Inflammatory macrophage (primary cell): Measurements from ENCODE around the gene HADHB.
A peak's percentile ranks its signal among the peaks of the same experiment; 100 is the strongest.
"Not testable (repeated sequence)": the region's sequence is repeated elsewhere in the genome, so short reads cannot be mapped to it uniquely, and the experiment has no call there.

Experiments
- DNase-seq, 2 donors: peaks; one replicate each; pipeline ENCODE4 v3.0.0-alpha.2; 2020 to 2022

Gene HADHB

DNA sequence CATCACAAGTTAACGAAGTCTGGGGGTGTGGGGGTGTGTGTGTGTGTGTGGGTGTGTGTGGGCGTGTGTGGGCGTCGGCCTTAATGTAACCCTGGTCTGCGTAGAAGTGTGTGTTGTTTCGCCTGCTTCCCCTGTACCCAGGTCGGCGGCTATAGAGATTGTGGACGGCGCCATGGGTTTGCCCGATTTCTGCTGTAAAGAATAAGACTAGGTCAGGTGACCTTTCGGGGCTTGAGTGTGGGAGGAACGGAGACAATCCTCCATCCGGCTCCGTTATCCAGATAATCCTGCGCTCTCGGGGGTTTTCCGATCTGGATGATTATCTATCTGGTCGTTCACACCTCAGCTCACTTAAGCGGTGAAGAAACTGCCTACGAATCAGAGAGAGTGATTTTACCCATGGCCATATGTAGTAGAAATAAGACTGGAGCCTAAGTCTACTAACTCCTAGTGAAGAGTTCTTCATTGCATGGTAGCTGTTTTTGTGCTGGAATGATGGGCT, 543 bp downstream of the HADHB start:
- DNase-seq: peak; percentile 24 to 65

DNA sequence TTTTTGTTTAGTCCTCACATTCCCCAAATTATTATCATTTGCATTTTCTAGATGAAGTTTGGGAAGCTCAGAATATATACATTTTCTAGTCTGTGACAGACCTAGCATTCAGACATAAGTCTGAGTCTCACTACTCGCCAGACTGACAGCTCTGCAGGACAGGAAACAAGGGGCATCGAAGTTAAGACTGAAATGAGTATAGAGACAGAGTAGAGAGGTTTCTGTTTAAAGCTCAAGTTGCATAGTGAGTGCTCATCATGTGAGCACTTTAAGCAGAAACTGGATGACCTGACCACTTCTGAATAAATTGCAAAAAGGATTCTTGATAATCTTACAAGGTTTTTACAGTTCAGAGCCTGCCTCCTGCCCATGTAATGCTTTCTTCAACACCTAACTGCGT, 1.1 kb downstream of the HADHB start:
- DNase-seq: peak in 1 of 2 donors; percentile 30

DNA sequence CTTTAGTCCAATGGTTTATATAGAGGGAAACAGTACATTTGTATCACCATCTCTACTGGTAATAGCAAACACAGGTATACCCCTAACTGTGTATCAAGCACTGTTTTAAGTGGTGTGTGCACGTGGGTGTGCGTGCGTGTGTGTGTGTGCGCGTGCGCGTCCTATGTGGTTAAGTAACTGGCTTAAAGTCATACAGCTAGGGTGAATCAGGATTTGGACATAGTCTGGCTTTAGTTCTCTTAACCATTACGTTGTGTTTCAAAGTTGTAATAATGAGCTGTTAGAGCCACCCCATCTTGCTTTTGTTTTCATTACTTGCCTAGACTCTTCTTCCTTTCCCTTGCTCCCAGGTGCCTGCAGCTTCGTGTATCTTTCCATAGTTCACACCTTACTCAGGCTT, 2.1 kb downstream of the HADHB start:
- DNase-seq: peak; percentile 50 to 67

DNA sequence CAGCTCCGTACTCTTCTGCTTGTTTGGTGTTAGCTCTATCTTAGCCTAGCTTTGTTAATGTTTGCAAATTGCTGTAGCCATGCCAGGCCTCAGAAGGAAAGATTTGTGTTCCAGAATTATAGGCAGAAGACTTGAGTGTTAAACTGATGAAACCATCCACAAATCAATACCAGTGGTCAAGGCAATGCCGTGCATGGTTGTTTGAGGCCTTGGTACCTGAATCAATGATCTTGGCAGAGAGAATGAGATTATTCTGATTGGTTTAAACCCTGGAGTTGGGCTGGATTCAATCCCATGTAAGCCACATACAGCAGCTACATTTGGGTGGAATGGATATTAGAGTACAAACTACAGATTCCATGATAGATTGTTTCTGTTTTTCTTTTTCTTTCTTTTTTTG, 4.9 kb downstream of the HADHB start:
- DNase-seq: no peak

DNA sequence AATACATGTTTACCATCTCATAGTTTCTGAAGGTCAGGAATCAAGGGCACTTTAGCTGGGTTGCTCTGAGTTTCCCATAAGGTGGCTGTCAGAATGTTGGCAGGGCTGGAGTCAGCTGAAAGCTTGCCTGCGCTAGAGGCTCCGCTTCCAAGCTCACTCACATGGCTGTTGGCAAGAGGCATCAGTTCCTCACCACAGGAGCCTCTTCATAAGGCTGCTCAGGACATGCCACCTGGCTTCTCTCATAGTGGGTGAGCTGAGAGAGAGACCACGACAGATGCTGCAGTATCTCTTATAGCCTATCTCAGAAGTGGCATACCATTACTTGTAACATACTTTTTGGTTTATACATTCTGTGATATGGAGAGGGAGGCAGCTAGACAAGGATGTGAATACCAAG, 7.2 kb downstream of the HADHB start:
- DNase-seq: no peak

DNA sequence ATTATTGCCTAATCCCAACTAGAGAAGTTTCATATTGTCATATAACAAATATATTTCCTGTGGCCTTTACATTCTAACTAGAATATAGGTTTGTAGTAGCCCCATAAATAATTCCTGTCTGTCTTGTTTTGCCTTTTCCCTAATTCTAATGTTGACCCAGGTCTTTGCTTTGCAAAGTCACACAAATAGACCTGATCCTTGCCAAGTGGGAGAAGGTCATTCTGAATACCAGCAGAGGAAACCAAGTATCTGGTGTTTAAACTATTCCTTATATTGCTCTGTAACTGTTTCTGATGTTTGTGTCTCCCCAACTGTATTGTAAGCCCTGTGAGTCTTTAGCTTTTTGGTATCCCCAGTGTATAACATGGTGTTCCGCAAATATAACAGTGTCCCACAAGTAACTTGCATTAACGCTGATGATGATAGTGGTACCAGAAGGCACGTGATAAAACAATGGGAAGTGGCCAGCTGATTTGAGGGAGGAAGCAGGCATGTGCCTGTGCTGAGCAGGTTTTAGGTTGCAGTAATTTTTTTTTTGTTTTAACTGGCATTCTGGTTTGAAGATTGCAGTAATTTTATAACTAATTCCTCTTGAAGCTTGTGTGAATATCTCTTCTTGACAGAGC, 11.1 kb downstream of the HADHB start:
- DNase-seq: peak; percentile 54 to 56

DNA sequence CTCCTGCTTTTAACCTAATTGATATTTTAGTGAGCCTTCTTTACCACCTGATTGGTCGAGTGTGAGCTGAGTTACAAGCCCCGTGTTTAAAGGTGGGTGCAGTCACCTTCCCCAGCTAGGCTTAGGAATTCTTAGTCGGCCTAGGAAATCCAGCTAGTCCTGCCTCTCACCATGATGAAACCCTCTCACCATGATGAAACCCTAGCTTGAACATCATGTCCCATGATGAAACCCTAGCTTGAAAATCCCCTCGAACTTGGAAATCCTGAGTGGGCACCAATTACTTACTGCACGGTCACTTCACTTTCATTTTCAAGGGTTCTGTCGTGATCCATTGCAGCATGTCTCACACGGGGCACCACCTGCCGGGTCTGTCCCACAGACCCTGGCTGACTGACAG, 14.1 kb downstream of the HADHB start:
- DNase-seq: not testable (repeated sequence)

DNA sequence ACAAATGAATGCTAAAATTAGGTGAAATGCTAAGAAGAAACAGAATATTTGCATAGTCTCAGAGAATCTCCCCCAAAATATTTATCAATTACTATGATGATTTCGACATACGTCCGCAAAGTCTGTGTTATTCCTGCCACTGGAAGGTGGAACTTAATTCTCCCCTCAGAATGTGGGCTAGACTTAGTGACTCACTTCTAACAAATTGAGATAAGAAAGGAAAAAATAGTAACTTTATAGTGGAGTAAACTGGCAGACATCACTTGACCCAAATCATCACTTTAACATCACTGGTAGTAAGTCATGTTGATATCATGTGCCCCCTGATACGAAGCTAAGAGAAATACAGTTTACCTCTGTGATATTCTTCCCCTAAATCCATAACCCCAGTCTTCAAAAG, 23.5 kb downstream of the HADHB start:
- peak; percentile 24 to 42 for DNase-seq

DNA sequence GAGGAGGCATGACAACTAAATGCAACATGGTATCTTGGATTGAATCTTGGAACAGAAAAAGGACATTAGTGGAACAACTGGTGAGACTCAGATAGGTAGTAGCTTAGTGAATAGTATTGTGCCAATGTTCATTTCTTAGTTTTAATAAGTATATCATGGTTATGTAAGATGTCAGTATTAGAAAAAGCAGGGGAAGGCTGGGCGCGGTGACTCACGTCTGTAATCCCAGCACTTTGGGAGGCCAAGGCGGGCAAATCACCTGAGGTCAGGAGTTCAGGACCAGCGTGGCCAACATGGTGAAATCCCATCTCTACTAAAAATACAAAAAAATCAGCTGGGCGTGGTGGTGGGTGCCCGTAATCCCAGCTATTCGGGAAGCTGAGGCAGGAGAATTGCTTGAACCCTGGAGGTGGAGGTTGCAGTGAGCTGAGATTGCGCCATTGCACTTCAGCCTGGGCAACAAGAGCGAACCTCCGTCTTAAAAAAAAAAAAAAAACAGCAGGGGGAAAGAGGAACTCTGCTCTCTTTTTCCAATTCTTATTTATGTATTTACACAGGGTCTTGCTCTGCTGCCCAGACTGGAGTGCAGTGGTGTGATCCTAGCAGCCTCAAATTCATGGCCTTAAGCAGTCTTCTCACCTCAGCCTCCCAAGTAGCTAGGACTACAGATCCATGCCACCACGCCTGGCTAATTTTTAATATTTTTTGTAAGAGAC, 24.1 kb downstream of the HADHB start:
- peak; percentile 35 for DNase-seq

DNA sequence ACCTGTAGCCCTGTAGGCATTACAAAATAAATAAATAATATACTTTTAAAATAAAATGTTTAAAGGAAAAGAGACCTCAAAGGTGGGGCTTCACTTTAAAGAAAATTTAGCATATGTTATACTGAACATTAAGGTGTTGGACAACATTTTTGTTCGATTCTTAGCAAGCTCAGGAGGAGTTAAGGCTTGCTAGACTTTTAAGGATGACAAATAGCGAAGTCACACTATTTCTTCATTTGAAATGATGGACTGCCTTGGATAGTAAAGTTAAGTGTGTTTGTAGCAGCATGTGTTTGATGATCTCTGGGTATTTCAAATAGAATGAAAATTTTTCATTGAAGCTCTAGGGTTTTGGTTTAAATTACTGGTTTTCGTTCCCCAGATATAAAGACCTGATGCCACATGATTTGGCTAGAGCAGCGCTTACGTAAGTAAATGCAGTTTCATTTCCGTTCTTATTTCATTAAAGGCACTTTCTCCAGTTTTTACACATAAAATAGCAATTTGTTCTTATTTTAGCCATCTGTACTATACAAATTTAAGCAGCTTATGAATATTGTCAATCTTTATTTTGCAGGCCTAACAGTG, 24.9 kb downstream of the HADHB start:
- DNase-seq: peak; percentile 53 to 65

DNA sequence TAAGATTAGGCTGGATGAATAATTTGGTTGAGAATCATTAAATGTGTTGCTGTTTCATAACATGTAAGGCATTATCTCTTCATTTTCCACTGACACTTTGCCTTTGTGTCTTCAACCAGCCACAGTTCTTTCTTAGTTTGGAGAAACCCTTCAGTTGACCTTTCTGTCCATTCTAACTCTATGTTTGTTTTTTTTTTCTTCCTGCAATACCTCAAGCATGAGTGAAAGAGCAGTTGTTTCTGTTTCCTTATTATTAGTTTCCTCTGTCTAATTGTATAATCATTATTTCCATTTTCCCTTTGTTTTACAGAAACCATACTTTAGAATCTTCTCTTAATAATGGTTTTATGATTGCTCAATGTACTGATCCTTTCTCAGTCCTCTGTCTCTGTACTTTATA, 25.6 kb downstream of the HADHB start:
- DNase-seq: peak in 1 of 2 donors; percentile 7

DNA sequence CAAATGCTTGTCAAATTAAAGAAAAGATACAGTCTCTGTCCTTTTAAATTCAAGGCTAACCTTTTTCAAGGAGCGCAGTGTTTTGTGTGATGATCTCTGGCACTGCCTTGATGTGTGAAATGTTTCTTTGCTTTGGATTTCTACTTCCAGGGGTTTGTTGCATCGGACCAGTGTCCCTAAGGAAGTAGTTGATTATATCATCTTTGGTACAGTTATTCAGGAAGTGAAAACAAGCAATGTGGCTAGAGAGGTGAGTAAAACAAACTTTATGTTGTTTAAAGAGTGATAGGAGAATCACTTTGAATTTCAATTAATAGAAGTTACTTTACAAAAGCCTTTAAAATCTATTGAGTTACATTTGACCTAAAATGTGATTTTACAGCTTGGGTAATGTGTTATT, 28.8 kb downstream of the HADHB start:
- DNase-seq: peak; percentile 47 to 50

DNA sequence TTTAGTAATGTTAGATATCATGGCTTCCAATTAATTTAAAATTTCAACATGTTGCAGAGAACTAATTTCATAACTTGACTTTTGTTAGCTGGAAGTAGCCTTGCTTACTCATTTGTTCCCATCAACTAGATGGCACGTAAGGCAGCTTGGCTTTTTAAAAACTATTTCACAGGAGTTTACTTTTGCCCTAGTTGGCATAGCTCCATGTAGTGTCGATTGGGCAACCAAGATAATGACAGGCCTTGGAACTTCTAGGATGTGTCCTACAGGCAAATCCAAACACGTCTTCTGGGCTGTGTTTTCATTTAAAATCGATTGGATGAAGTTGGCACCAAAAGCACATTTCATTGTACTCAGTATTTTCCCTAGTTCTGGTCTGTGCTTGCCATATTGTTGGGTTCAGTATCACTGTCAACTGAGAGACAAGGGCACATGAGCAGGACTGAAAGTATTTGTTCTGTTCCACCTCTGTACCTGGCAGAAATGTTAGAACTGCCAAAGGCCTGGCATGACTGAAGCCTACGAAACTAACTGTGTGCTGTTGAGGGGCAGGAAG, 29.4 kb downstream of the HADHB start:
- DNase-seq: peak; percentile 85 to 90

DNA sequence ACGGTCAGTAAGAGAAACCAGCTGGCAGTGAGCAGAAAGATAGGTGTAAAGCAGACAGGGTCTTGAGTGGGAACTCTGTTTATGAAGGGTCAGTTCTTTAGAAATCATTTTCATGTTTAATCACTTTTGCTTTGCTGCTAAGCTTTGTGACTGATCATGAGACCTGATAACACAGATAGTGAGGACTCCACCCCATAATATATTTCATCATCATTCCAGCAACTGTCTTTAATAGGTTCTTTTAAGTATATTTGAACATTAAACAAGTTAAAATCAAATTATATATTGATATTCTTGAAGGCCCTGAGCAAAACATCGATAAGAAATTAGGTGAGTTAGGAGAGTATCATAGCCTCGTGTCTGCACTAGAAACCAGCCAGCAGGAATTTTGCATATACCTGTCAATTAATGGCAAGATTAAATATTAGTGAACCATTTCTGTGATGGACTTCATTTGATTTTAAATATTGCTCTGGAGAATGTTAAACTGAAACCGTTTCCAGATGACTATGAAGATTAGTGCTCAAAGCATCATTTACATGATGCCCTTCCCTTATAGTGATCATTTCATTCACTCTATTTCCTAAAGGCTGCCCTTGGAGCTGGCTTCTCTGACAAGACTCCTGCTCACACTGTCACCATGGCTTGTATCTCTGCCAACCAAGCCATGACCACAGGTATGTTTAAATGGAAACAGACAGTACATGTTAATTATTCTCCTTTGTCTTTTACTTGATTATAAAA, 31.9 kb downstream of the HADHB start:
- DNase-seq: no peak

DNA sequence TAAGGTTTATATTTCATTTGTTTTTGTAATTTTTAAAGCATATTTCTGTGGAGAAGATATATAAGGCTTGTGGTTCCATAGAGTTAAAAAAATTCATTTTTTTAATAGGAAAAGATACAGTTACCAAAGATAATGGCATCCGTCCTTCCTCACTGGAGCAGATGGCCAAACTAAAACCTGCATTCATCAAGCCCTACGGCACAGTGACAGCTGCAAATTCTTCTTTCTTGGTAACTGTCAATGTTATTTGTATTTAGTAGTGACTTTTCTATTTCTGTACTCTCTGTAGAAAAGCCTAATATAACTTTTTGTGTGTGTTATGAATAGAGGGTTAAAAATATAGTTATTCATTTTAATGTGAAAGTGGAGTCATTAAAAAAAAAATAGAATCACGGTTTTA, 35.1 kb downstream of the HADHB start:
- no peak for DNase-seq

DNA sequence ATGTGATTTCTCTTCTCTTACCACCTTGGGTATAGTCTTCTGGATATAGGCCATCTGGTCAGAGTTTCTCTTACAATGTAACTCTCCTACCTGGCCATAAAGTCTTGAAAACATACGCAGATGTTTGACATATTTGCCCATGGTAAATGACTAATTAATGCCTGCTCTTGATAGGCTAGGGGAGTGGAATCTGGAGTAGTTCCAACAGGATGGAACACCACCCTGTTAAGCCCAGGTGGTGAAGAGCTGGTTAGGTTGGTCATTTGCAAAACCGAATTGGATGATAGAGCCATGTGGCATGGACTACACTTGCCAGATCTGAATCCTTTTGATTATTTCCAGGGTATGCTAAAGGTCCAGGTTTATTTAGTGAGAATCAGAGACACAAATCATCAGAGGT, 36.5 kb downstream of the HADHB start:
- DNase-seq: no peak

DNA sequence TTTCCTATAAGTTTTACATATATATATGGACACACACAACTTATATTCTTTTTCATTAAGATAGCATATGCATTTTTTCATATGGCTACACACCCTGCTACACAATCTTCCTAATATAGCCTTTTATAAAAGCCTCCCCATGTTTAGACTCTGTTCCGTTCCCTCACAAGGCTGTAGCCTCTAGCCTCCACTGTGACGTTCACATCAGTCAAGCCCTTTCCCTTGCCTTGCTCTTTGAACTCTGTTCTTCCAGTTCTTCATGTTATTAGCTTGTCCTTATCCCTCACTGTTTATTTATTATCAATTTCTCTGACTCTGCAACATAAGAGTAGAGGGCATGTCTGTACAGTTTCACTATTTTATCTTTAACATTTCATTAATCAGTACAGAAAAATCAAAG, 38.9 kb downstream of the HADHB start:
- no peak for DNase-seq

DNA sequence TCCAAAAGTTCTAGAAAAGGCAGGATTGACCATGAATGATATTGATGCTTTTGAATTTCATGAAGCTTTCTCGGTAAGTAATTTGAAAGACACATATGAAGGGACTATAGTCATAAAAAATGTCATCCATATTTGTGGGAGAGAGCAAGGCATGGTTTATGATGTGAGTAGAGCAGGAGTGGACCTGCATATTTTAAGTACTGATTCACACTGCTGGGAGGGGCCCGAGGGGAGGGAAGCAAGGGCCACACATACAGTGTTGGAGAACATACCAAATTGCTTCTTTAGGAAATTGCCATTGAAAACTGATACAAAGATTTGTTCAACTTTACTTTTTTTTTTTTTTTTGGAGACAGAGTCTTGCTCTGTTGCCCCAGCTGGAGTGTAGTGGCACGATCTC, 39.4 kb downstream of the HADHB start:
- no peak for DNase-seq

DNA sequence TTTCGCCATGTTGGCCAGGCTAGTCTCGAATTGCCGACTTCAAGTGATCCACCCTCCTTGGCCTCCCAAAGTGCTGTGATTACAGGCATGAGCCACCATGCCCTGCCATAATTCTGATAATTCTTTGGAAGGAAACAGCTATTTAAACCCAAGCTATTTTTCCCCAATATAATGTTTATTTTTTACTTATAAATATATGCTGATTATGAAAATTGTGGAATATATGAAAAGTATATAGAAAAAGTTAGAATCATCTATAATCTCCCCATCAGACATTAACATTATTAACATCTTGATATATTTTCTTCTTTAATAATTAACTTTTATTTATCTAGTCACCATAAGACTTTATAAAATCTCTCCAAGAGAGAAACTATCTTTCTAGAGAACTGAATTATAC, 41.2 kb downstream of the HADHB start:
- no peak for DNase-seq

DNA sequence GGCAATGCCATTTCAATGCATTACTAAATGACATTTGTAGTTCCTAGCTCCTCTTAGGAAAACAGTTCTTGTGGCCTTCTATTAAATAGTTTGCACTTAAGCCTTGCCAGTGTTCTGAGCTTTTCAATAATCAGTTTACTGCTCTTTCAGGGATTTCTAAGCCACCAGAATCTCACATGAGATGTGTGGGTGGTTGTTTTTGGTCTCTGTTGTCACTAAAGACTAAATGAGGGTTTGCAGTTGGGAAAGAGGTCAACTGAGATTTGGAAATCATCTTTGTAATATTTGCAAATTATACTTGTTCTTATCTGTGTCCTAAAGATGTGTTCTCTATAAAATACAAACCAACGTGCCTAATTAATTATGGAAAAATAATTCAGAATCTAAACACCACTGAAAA, 45.3 kb downstream of the HADHB start:
- peak; percentile 79 to 88 for DNase-seq

DNA sequence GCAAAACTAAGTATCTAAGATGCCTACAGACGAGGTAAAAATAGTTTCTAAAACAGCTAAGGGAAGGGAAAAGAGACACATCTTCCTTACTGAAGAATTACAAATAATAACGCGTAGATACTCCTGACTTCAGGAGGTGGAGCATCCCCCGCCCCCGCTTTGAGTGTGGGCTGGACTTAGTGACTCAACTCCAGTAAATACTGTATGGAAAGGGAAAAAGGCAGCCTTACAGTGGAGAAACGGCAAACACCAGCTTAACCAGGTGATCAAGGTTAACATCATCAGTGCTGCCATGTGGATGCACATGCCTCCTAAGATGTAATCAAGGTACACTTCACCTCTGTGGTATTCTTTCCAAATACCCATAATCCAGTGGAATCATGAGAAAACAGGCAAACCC, 47.9 kb downstream of the HADHB start:
- DNase-seq: peak; percentile 63 to 89

DNA sequence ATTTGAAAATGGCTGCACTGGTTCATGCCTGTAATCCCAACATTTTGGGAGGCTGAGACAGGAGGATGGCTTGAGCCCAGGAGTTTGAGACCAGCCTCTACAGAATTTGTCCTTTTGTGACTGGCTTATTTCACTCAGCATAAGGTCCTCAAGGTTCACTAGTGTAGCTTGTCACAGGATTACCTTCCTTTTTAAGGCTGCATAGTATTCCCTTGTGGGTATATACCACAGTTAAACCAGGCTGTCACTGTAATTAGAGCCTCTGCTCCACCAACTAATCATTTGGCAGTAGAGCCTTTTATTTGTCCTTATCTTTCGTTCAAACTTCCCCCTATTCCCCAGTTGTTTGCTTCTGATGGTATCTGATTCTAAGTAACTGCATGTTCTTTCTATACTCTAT, 50.8 kb downstream of the HADHB start:
- DNase-seq: no peak

DNA sequence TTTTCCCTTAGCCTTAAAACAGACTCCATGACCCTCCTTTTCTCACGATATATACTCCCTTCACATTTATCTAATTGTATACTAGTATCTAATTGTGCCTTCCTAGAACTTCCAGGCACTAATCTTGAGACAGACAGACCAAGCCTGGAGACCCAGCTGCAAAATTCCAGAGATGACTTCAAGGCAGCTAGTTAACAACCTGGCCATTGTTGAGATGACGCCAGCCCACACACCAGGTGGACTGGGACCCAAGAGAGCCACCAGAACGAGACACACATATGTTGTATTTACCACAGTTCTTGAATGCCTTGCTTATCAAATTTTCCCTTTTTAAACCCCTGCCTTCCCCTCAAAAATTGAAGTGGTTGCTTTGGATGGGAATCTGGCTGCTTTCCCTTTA, 52.3 kb downstream of the HADHB start:
- no peak for DNase-seq
